Activated CD4-positive, alpha-beta T cell treated with anti-CD3 and anti-CD28 coated beads for 24 hours (primary cell): Measurements from ENCODE around the gene ABCC5.
"Not testable (repeated sequence)": the region's sequence is repeated elsewhere in the genome, so short reads cannot be mapped to it uniquely, and the experiment has no call there.

Experiments used
- DNase-seq, 2 donors: peaks; one replicate each; pipeline ENCODE4 v3.0.0-alpha.2; 2020; ENCODE audit warnings: low read depth in 2 of 2

The ABCC5 gene

DNA sequence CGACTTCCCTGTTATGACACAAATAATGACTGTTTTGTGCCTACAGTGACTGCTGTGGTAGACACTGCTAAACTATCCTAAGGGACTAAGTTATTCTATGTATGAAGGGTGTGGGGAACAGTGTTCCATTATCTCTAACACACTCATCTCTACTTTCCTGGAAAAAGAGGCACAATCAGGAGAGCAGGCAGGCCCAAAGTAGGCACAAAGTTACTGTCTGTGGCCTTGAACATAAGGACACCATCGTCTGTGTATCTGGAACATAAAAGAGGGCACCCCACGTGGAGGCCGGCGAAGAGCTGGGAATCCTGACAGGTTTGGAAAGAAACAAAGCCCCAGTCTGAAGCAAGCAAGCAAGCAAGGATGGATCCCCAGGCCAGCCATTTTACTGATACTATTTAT, 1.5 kb downstream of the ABCC5 start:
- DNase-seq: no peak

DNA sequence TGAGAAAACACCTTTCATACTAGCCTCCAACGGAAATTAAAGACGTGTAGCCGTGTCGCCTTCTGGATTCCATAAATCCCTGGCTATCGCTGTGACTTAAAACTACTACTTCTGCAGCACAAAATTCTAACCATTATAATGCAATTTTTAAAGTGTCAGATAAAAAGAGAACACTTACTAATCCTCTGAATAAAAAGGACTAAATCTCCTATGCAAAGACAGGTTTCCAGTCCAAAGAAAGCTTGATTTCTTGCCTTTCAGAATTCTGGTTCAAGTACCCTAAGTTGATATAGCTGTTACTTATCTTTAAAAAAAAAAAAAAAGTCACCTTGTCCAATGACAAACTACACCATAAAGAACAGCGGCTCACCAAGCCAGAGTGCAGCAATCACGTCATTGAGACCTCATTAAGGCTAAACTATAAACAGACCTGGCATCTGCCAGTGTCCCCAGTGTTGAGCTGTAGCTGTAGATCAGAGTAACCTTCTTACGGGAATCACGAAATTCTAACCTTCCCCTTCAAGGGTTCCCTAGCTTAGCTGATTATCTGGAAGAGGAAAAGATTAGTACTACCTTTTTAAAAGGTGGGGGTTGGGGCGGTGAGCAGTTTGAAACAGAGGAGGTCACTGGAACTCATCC, 2.2 kb downstream of the ABCC5 start:
- no peak for DNase-seq

DNA sequence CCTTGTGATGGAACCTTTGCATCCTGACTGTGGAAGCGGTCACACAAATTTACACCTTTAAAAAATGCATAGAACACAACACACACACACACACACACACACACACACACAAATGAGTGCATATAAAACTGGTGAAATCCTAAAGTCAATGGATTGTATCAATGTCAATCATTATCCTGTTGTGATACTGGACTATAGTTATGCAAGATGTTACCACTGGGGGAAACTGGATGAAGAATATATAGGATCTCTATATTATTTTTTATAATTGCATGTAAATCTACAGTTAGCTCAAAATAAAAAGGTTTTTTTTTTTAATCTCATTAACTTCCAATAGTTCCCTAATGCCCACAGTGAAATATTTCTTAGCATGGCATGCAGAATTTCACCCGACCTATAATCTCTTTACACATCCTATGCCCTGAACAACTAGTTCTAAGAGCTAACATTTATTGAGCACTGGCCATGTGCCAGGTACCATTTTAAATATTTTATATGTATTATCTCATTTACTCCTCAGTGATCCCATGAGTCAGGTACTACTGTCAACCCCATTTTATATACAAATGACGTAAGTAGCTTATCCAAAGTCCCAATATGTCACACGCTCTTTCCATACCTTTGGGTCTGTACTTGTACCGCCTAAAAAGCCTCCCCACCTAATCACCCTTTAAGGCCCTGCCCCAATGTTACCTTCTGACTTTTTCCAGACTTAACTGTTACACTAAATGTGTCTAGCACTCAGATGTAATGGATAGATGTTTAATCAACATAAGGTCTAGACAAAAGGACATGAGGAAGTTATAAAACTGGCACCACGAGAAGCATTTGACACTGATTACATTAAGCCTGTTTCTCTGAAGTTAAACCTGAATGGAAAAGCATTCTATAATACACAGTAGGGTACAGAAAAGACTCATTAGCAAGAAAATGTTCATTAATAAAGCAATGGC, 5.5 kb downstream of the ABCC5 start:
- DNase-seq: no peak

DNA sequence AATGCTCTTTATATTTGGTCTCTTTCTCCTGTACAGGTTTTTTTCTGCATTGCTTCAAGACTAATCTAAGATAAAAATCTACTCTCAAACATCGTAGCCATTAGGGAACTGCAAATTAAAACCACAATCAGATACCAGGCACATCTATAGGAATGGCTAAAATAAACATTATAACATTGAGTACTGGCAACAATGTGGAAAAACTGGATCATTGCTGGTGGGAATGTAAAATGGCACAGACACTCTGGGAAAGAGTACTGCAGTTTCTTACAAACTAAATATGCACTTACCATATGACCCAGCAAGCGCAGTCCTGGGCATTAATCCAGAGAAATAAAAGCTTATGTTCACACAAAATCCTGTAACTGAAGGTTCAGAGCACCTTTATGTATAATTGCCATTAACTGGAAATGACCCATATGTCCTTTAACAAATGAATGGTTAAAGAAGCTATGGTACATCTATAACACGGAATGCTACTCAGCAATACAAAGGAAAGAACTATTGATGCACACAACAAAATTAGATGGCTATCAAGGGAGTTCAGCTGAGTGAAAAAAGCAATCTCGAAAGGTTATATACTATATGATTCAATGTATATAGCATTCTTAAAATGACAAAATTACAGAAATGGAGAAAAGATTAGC, 6.3 kb downstream of the ABCC5 start:
- no peak for DNase-seq

DNA sequence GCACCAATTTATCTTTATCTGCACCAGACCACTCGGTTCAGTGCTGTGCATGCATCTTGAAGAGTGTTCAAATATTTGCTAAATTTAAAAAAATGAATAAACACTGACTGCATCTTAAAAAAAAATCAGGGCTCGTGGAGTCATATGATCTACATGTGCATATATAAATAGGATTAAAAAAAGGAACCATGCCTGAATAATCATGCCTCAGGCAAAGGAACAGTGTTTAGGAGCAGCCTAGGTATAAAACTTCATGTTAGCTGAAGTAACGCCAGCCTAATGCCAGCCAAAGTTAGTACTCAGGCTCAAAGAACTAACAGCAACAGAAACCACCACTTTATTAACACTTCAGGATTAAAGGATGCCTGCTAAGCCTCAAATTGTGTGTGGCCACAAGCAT, 9.5 kb downstream of the ABCC5 start:
- no peak for DNase-seq

DNA sequence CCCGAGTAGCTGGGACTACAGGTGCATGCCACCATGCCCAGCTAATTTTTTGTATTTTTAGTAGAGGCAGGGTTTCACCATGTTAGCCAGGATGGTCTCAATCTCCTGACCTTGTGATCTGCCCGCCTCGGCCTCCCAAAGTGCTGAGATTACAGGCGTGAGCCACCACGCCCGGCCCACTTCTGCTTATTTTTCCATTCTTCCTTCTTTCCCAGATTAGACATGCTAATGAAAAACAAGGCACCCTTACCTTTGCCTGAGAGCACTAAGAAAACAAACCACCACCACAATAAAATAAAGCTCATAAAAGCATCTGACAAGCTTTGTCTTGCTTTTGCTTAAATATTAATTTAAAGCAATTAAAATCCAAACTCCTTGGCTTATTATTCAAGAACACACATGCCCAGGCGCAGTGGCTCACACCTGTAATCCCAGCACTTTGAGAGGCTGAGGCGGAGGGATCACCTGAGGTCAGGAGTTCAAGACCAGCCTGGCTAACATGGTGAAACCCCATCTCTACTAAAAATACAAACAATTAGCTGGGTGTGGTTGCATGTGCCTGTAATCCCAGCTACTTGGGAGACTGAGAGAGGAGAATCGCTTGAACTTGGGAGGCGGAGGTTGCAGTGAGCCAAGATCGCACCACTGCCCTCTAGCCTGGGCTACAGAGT, 10.4 kb downstream of the ABCC5 start:
- not testable (repeated sequence) for DNase-seq

DNA sequence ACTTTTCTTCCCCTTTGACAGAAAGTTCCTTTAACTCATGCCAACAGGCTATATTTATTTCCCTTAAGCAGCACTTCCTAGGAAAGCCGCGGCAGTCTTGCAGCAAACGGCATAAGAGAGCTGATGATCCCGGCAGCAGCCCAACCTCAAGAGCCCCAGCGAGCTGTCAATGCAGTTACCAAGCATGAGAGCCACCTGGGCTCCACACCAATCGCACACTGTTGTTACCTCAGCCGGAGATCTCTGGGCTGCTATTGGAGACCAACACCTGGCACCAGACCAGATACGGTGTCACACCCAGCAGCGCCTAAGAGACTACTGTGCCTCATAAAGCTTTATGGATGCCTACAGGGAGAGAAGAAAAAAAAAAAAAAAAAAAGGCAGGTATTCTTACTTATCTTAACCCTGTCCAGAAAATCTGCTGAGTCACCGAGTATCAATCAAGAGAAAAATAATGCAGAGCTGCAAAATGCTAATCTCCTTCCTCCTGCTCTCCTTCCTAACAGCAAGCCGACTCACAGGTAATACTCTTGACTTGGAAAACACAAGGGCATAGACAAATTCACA, 11.7 kb downstream of the ABCC5 start:
- no peak for DNase-seq

DNA sequence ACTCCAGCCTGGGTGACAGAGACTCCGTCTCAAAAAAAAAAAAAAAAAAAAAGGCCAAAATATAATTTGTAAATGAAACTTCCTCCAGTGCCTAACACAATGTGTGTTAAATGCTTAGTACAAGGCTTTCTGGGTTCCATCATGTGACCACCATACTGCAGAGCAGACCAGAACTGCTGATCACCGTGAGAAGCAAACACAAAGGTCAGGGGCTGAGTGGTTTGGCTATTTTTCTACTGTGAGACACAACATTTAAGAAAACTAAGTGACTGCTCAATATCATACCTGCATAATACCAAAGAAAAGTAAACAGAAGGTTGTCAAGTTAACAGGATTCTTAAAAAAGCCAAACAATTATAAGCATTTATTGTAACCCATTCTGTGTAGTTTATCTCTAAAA, 13.2 kb downstream of the ABCC5 start:
- no peak for DNase-seq

DNA sequence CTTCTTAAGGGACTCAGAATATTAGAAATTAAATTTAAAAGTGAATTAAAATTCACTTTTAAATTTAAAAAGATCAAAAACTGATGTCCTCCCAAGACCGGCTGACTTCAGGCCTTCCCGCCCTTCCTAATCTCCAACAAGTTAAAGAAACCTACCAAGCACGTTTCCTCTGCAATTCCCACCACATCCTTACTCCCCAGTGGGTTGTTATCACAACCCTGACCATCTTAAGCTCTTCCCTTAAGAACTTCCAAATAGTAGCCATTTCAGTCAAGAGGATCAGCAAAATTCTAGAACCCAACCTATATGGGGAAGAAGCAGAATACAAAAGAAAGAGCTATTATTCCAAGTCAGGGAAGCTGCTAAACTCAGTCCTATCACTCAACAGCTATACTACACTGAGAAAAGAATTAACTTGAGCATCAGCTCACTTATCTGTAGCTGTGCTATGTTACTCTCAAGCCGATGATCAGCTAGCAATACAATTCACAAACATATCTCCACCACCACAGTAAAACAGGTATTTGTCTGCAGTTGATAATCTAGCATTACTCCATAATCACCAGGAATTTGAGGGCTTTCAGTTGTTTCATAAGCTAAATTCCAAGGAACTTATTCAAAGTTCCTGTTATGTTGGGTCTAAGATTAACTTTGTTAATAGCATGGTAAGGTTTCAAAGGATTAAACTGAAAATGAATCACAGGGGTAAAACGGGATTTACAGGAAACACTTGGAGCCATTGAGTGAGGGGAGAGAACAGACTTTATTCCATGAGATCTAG, 14.3 kb downstream of the ABCC5 start:
- no peak for DNase-seq

DNA sequence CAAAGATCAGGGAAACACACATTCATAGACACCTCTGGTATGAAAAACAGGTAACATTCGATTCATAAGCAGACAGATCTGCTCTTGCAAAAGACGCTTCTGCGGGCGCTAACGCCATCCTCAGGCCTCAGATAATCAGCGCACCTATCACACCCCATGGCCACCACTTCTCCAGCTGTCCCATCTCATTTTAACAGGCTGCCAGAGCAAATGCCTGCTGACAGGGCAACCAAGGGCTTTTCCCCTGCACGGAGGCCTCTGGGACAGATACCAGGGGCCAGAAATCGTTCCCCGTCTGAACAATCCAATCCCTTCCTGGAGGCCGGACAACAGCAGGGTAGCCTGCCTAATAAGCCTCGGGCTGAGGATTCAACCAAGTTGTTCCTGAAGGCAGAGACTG, 15.2 kb downstream of the ABCC5 start:
- DNase-seq: no peak

DNA sequence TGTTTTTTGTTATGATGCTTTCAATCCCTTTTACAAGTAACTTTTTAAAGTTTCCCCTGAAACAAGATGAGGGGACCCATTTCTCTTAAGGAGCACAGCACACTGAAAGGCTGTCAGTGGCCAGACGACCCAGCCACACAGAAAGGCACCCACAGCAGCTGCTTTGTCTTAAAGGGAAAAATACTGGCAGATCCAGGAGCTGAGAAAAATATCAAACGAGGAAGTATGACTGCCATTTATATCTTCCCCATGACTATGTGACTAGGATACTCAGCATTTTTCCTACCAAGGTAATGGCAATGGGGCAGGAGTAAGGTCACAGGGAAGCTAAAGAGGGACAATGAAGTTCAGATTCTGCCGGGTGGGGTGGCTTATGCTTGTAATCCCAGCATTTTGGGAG, 15.9 kb downstream of the ABCC5 start:
- no peak for DNase-seq

DNA sequence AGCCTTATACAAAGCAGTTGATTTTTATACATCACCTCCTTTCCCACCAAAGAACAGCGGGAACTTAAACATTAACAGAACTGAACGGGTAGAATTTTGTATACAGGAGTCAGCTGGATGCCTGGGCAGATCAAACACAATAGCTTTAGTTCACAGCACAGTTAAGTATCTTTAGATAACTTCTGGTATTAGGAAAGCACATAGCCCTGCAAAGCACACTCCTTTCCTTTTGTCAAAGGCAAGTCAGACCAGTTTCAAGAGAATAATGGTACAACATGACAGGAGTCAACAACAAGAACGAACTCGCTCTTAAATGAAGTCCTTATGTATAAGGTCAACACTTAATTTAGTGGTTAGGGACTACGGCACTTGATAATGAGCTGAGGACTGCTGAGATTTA, 26.3 kb downstream of the ABCC5 start:
- no peak for DNase-seq

DNA sequence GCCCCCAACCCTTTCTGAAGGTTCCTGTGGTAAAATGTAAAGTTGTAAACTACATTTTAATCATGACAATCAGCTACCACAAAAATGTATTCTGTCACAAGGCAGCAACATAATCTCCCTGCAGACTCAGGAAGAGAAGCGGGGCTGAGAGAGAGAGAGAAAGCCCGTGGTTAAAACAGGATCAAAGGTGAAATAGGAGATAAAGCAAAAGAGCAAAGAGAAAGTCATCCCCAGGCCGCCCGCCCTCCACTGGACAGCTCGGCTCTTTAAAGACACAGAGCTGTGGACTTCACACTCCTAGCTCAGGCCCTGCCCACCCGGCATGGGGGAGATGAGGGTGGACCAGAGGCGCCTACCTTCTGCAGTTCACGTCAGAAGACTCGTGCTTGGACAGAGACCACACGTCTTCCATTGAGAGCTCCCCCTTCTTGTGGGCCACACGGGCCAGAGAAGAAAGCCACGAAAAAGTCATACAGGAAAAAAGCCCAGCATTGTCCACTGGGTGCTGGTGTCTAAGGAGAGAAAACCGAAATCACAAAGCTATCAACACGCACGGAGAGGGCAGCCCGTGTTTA, 29.4 kb downstream of the ABCC5 start:
- DNase-seq: no peak

DNA sequence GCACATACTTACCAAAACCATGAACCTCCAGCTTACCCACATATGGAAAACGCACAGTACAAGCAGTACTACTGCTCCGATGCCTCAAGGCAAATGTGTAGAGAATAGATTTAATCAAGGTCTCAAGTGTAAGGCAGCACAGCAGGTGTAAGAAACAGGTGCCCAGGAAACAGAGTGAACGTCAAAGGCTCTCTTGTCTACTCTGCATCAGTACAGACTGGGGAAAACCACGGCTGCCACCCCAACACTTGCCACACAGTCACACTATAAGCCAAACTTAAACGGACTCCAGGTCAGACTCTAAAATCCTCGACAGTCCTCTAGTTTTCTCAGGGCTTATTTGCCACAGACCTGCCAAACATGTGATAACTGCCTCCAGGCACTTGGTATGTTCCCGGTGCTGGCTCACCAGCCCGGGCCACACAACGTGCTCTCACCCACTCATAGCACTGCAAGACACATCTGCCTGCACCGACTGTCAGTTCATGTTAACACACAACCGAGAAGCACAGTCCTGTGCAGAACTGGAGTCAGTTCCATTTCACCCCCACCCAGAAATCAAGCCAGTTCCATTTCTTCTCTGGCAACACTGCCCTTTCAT, 30.6 kb downstream of the ABCC5 start:
- no peak for DNase-seq

DNA sequence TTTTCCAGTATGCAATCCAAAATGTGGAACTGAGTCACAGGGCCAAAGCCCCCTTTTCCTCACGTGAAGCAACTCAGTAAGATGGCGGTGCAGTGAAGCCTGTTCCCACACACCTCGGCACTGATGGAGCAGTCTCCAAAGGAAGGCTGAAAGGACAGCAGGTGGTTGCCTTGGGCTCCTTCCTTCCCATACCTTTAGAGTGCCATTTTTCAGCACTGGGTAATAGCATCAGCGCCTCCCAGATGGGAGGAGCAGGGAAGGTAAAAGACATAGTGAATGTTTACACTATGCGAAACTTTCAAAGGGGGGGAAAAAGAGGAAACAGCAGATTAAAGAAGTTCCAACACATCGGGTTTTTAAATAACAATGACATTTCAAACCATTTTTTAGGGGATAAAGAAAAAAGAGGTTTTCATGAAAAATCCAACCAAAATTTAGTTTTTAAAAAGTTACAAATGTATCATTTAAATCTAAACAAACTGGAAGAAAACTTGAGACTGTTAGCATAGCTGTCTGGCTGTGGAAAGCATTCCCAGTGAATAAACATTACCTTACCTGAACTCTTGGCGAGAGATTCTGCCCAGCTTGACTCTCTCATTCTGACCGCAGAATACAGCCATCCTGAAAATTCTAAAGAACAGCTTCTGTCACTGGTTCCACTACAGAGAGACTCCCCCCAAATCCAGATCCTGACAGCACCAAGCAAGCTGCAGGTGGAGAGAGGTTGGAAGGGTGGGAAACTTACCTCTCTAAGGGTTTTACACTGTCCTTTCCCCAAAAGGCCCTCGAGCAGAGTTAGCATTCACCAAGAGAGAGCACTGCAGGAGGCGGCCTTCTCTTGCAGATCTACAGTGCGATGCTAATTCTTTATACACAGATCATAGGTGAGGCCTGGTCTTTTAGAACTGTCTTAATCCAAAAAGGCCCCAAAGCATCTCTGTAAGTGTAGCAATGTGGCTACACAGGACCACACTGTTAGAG, 32.6 kb downstream of the ABCC5 start:
- DNase-seq: no peak

DNA sequence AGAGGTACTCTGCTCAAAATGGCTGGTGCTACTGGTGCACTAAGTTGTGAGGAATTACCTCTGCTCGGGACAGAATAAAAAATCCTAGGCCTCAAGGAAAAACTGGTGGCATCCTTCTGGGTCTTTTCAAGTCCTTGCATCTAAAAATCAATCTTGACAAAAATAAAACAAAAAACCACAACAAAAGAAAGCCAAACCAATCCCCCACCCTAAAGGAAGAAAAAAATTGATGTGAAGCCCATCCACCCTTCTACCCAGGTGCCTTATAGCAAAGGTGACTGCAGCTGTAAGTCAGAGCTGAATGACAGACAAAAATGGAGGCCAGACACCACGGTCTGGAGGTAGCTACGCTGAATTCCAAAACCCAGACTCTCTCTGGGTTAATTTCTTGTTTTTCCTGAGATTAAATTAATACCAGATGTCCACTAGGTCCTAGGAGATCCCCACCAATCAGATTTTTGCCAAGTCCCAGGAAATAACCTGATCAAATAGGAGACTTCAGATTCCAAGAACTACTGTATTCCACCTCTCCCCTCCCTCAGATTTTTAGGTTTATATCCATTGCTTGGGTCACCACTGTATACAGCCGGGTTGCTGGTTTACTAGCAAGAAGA, 33.5 kb downstream of the ABCC5 start:
- no peak for DNase-seq

DNA sequence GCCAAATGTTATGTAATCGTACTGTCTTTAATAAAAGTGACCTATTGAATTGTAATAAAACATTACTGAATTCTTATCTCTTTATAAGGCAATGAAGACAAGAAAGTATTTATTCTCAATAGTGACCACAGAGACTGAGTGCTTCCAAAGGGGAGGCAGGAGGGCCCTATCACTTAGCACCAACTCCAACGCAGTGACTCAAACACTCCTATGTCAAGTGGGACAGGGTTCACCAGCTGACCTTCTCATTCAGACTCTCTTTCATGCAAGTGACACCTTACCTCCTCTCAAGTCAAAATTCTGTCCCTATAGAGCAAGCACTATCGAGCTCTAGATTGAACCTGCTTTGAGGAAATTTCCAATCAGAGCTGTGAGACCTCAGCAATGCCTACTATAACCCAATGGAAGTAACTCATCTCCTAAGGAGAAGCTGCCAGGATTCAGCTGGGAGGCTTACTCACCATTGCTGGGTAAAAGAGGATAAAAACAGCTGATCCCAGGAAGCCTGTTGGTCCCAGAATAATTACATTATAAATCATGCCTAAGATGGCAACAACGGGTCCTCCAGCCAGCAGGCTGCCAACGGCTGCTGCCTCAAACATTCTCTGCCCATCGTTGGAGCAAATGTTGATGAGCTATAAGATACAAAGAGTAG, 35.6 kb downstream of the ABCC5 start:
- no peak for DNase-seq

DNA sequence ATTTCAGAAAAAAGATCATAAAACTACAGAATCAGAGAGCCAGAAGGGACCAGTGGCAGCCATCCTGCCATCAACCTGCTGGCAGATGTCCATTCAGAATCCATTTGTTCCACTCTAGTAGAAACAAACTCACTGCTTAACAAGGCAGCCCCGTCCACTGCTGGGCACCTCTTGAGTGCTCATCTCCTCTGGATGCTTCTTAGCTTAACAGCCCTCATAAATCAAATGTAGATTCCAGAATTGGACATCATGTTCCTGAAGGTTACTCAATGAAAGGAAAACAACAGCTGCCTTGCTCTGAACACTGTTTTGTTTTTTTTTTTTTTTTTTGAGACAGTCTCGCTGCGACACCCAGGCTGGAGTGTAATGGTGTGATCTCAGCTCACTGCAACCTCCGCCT, 37.3 kb downstream of the ABCC5 start:
- DNase-seq: no peak
